ENCODE data around the gene USP10. TPM values are rescaled to one million over a fixed set of nuclear protein-coding genes. Genes with fewer than 3 reads are reported as not detected.

Gene USP10
- total RNA-seq, 1 donor from 2014 or later: 33.7 TPM

GRCh38 chr16:84819644-84820304 lies 120.0 kb downstream of the USP10 start, which contains the start of gene CRISPLD2:
Gene CRISPLD2 (plus strand): TSS chr16:84819985. CDS start chr16:84838496, 18,511 bp downstream.
- FAIRE-seq (no peak), DNase-seq (ENCODE audit: low read depth) (peak; percentile 71)
- H3K4me3 ChIP-seq (ENCODE audit: low read depth, low read length): no peak within 1 kb of the TSS
- no peak for TF ChIP-seq CTCF (IDR thresholded peaks at IDR 0.05; ENCODE audit: insufficient read depth, low read length, severe bottlenecking)
- peaks cover 22% of the 10 kb centered on the region for H3K27me3 ChIP-seq (ENCODE audit: control insufficient read depth, insufficient read depth, low read length)
- no peaks in the 10 kb centered on the region for H3K36me3 ChIP-seq (ENCODE audit: control insufficient read depth, insufficient read depth, low read length)

- FAIRE-seq (no peak), DNase-seq (ENCODE audit: low read depth) (no peak)
- TF ChIP-seq CTCF (IDR thresholded peaks at IDR 0.05; ENCODE audit: insufficient read depth, low read length, severe bottlenecking): no peak
- Histone ChIP-seq H3K27me3 (ENCODE audit: control insufficient read depth, insufficient read depth, low read length) (peaks cover 21% of the 10 kb centered on the region), H3K36me3 (ENCODE audit: control insufficient read depth, insufficient read depth, low read length) (no peaks in the 10 kb centered on the region), H3K4me3 (ENCODE audit: low read depth, low read length) (no peak overlapping the region)
Observed at GRCh38 chr16:84820305-84820684, 120.5 kb downstream of the USP10 start.

GRCh38 chr16:84820771-84821170 lies 121.0 kb downstream of the USP10 start:
- H3K27me3 ChIP-seq (ENCODE audit: control insufficient read depth, insufficient read depth, low read length): peaks cover 21% of the 10 kb centered on the region
- DNase-seq (ENCODE audit: low read depth): no peak
- no peak for FAIRE-seq
- no peak overlapping the region for H3K4me3 ChIP-seq (ENCODE audit: low read depth, low read length)
- no peaks in the 10 kb centered on the region for H3K36me3 ChIP-seq (ENCODE audit: control insufficient read depth, insufficient read depth, low read length)
- TF ChIP-seq CTCF (IDR thresholded peaks at IDR 0.05; ENCODE audit: insufficient read depth, low read length, severe bottlenecking): no peak

GRCh38 chr16:84821179-84821578 lies 121.4 kb downstream of the USP10 start:
- DNase-seq (ENCODE audit: low read depth) (no peak), FAIRE-seq (no peak)
- peaks cover 21% of the 10 kb centered on the region for H3K27me3 ChIP-seq (ENCODE audit: control insufficient read depth, insufficient read depth, low read length)
- H3K36me3 ChIP-seq (ENCODE audit: control insufficient read depth, insufficient read depth, low read length): no peaks in the 10 kb centered on the region
- no peak for TF ChIP-seq CTCF (IDR thresholded peaks at IDR 0.05; ENCODE audit: insufficient read depth, low read length, severe bottlenecking)
- no peak overlapping the region for H3K4me3 ChIP-seq (ENCODE audit: low read depth, low read length)

GRCh38 chr16:84821728-84822689 lies 122.2 kb downstream of the USP10 start:
- Histone ChIP-seq H3K27me3 (ENCODE audit: control insufficient read depth, insufficient read depth, low read length) (peaks cover 21% of the 10 kb centered on the region), H3K4me3 (ENCODE audit: low read depth, low read length) (no peak overlapping the region), H3K36me3 (ENCODE audit: control insufficient read depth, insufficient read depth, low read length) (no peaks in the 10 kb centered on the region)
- TF ChIP-seq CTCF (IDR thresholded peaks at IDR 0.05; ENCODE audit: insufficient read depth, low read length, severe bottlenecking): no peak
- DNase-seq (ENCODE audit: low read depth): no peak
- FAIRE-seq: no peak

Measured in bronchial epithelial cell (primary cell).